Esophagus (tissue), 2 donors: ENCODE results near the gene KCNE1. TPM values are rescaled to one million over a fixed set of nuclear protein-coding genes. Genes with fewer than 3 reads are reported as not detected.
"Not testable (repeated sequence)": the region's sequence is repeated elsewhere in the genome, so short reads cannot be mapped to it uniquely, and the experiment has no call there.

Experiments
- H3K27ac ChIP-seq, 2 donors: one replicate each; pipeline ENCODE4 v1.5.1; 2013; ENCODE audit warnings: low read depth in 2 of 2, mild to moderate bottlenecking in 2 of 2, inconsistent platforms in 1 of 2, low read length in 1 of 2, moderate library complexity in 1 of 2
- H3K27me3 ChIP-seq, 2 donors: one replicate each; pipeline ENCODE4 v1.6.1; 2013; ENCODE audit warnings: low read length in 2 of 2, control low read depth in 1 of 2, mild to moderate bottlenecking in 1 of 2; ENCODE audit not compliant: insufficient read depth in 2 of 2, control insufficient read depth in 1 of 2
- H3K36me3 ChIP-seq, 2 donors: one replicate each; pipeline ENCODE4 v1.6.1; 2013; ENCODE audit warnings: low read length in 1 of 2; ENCODE audit not compliant: control insufficient read depth in 2 of 2, insufficient read depth in 2 of 2
- H3K4me1 ChIP-seq, 2 donors: one replicate each; pipeline ENCODE4 v1.6.1; 2013; ENCODE audit warnings: low read length in 1 of 2; ENCODE audit not compliant: control insufficient read depth in 2 of 2, insufficient read depth in 2 of 2
- H3K4me3 ChIP-seq, 2 donors: one replicate each; pipeline ENCODE4 v1.5.1; 2013; ENCODE audit warnings: low read length in 2 of 2, mild to moderate bottlenecking in 2 of 2, low read depth in 1 of 2, moderate library complexity in 1 of 2
- H3K9me3 ChIP-seq, 2 donors: one replicate each; pipeline ENCODE4 v1.6.1; 2013; ENCODE audit warnings: mild to moderate bottlenecking in 2 of 2, low read depth in 1 of 2, low read length in 1 of 2, moderate library complexity in 1 of 2; ENCODE audit not compliant: control insufficient read depth in 2 of 2, insufficient read depth in 1 of 2
- WGBS, 2 donors: extraction: QIAGEN DNeasy Blood & Tissue Kit; methylation state at CpG; one replicate each; pipeline ENCODE4 v1.1.7; 2013; 5-methylcytosine and 5-hydroxymethylcytosine counted together
- polyA plus RNA-seq, 2 donors: library from polyadenylated mRNA; stranded (reverse); fragments of 200-250 nt; gene quantifications; one replicate each; pipeline ENCODE4 v1.2.3, GENCODE V29; 2013
- donor health status: healthy with polysubstance abuse.
- donor health status: Bipolar disorder and iron deficiency.

KCNE1 gene
- polyA plus RNA-seq, 2 donors = 0.04 to 0.12 TPM

- not testable (repeated sequence) for H3K27ac ChIP-seq, H3K27me3 ChIP-seq, H3K4me3 ChIP-seq, H3K36me3 ChIP-seq, H3K4me1 ChIP-seq, H3K9me3 ChIP-seq
- WGBS, 2 donors = no CpG with 5 or more reads among the region's 7 CpGs
Measured at GRCh38 chr21:34458266-34458665, 53.7 kb downstream of the KCNE1 start.

GRCh38 chr21:34456180-34456579, 55.8 kb downstream of the KCNE1 start:
- not testable (repeated sequence) for H3K27me3 ChIP-seq, H3K36me3 ChIP-seq, H3K27ac ChIP-seq, H3K9me3 ChIP-seq, H3K4me3 ChIP-seq, H3K4me1 ChIP-seq
- WGBS, 2 donors = no CpG with 5 or more reads among the region's 6 CpGs

GRCh38 chr21:34455628-34456027, 56.4 kb downstream of the KCNE1 start:
- not testable (repeated sequence) for H3K36me3 ChIP-seq, H3K4me3 ChIP-seq, H3K27me3 ChIP-seq, H3K27ac ChIP-seq, H3K4me1 ChIP-seq, H3K9me3 ChIP-seq
- WGBS, 2 donors = no CpG with 5 or more reads among the region's 10 CpGs

GRCh38 chr21:34447018-34447417, 65.0 kb downstream of the KCNE1 start:
- H3K4me1 ChIP-seq, H3K27ac ChIP-seq, H3K4me3 ChIP-seq, H3K36me3 ChIP-seq, H3K27me3 ChIP-seq, H3K9me3 ChIP-seq: not testable (repeated sequence)
- WGBS, 2 donors = no CpG with 5 or more reads among the region's 8 CpGs

GRCh38 chr21:34443486-34443885, 68.5 kb downstream of the KCNE1 start:
- H3K27ac ChIP-seq, H3K27me3 ChIP-seq, H3K4me1 ChIP-seq, H3K9me3 ChIP-seq, H3K36me3 ChIP-seq, H3K4me3 ChIP-seq: not testable (repeated sequence)
- WGBS, 2 donors = no CpG with 5 or more reads among the region's 4 CpGs

GRCh38 chr21:34429710-34430109, 82.3 kb downstream of the KCNE1 start:
- H3K27ac ChIP-seq, H3K27me3 ChIP-seq, H3K4me1 ChIP-seq, H3K9me3 ChIP-seq, H3K4me3 ChIP-seq, H3K36me3 ChIP-seq: not testable (repeated sequence)
- no CpG with 5 or more reads among the region's 5 CpGs for WGBS, 2 donors

GRCh38 chr21:34428441-34428840, 83.6 kb downstream of the KCNE1 start:
- not testable (repeated sequence) for H3K9me3 ChIP-seq, H3K36me3 ChIP-seq, H3K27ac ChIP-seq, H3K4me3 ChIP-seq, H3K4me1 ChIP-seq, H3K27me3 ChIP-seq
- WGBS, 2 donors = no CpG with 5 or more reads among the region's 6 CpGs

GRCh38 chr21:34427339-34427738, 84.7 kb downstream of the KCNE1 start:
- H3K9me3 ChIP-seq = not testable (repeated sequence)
- WGBS, 2 donors = no CpG with 5 or more reads among the region's 8 CpGs

GRCh38 chr21:34423805-34424204, 88.2 kb downstream of the KCNE1 start, which contains the start of gene SMIM34:
Gene SMIM34 (minus strand): TSS chr21:34423951. CDS start chr21:34423839, 112 bp downstream.
- not testable (repeated sequence) for H3K4me3 ChIP-seq, H3K36me3 ChIP-seq, H3K27me3 ChIP-seq, H3K9me3 ChIP-seq, H3K4me1 ChIP-seq, H3K27ac ChIP-seq
- WGBS, 2 donors = no CpG with 5 or more reads among the region's 4 CpGs

More at GRCh38 chr21:34427339-34427738, 84.7 kb downstream of the KCNE1 start:
- H3K27me3 ChIP-seq, H3K4me1 ChIP-seq, H3K36me3 ChIP-seq, H3K4me3 ChIP-seq, H3K27ac ChIP-seq: not testable (repeated sequence)

- H3K4me1 ChIP-seq, H3K9me3 ChIP-seq, H3K27me3 ChIP-seq, H3K36me3 ChIP-seq, H3K4me3 ChIP-seq, H3K27ac ChIP-seq: not testable (repeated sequence)
- WGBS, 2 donors = no CpG with 5 or more reads among the region's 5 CpGs
Measured at GRCh38 chr21:34417448-34418077, 94.4 kb downstream of the KCNE1 start.
